ENCODE results near the gene DNAJC1.

DNA sequence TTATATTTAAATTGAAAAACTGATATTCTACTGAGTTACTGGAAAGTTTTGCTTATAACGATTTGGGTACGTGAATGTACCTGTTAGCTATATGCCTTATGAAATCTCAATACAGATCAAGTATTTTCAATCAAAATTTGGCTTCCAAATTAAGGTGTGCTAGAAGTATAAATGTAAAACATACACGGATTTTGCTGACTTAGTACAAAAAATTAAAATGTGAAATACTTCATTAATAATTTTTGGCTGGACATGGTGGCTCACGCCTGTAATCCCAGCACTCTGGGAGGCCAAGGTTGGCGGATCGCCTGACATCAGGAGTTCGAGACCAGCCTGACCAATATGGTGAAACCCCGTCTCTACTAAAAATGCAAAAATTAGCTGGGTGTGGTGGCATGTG is 11.7 kb downstream of the DNAJC1 start:
- TF ChIP-seq CTCF (IDR thresholded peaks at IDR 0.05) (no peak), POLR2A (IDR thresholded peaks at IDR 0.05) (no peak)
